ENCODE data around the gene ZFAND2B. TPM values are rescaled to one million over a fixed set of nuclear protein-coding genes. Genes with fewer than 3 reads are reported as not detected.

ZFAND2B gene
- polyA plus RNA-seq, 1 of the 3 experiments (the other 2 are of a cell fraction) = 39.9 TPM

GRCh38 chr2:219168526-219168925, 38.1 kb upstream of the ZFAND2B start:
- Histone ChIP-seq H3K9me3 (no peaks in the 10 kb centered on the region), H3K27me3 (ENCODE audit: insufficient read depth) (no peaks in the 10 kb centered on the region), H3K9me2 (no peaks in the 10 kb centered on the region), H3K9ac (no peak overlapping the region), H3K4me1 (ENCODE audit: control insufficient read depth in 1 of 2, insufficient read depth in 2 of 2, low read depth in 1 of 2, low read length in 1 of 2) (no peaks in the 10 kb centered on the region; a peak in 1 of 4 replicates), H3F3A (replicated peaks; ENCODE audit: insufficient read depth) (peaks cover 7% of the 10 kb centered on the region), H3K79me2 (ENCODE audit: insufficient read depth) (no peaks in the 10 kb centered on the region), H2AFZ (ENCODE audit: low read depth) (no peak overlapping the region), H3K4me2 (no peak overlapping the region), H3K36me3 (replicated peaks in 1 of 2; ENCODE audit: control insufficient read depth in 1 of 2, insufficient read depth in 2 of 2, low read length in 1 of 2) (peaks cover 0 to 19% of the 10 kb centered on the region in 2 experiments), H3K27ac (ENCODE audit: low read depth in 2 of 2, low read length in 1 of 2) (no peak overlapping the region), H4K20me1 (ENCODE audit: insufficient read depth) (no peaks in the 10 kb centered on the region), H3K4me3 (ENCODE audit: low read depth in 2 of 2, low read length in 1 of 2) (no peak overlapping the region)
- ChIA-PET CTCF (no interaction called here), POLR2A (no interaction called here)
- WGBS (ENCODE audit: low lambda C conversion rate) = 86% methylated on average over 1 of the region's 6 CpGs
- no peak for TF ChIP-seq FOSL2 (IDR thresholded peaks at IDR 0.05; ENCODE audit: borderline replicate concordance, low read depth)
- TF ChIP-seq TEAD4 (IDR thresholded peaks at IDR 0.05; ENCODE audit: borderline replicate concordance, insufficient read depth) = no peak
- TF ChIP-seq FOXM1 (IDR thresholded peaks at IDR 0.05; ENCODE audit: low read depth) = no peak
- no peak for TF ChIP-seq RFX5 (IDR thresholded peaks at IDR 0.05; ENCODE audit: low read length)
- no peak for TF ChIP-seq RCOR1 (IDR thresholded peaks at IDR 0.05; ENCODE audit: low read length)
- TF ChIP-seq MAX (IDR thresholded peaks at IDR 0.05; ENCODE audit: low read depth) = no peak
- no peak for TF ChIP-seq CHD2 (IDR thresholded peaks at IDR 0.05; ENCODE audit: low read length, partially characterized antibody)
- no peak for TF ChIP-seq GABPA (IDR thresholded peaks at IDR 0.05; ENCODE audit: low read depth)
- TF ChIP-seq YY1 (IDR thresholded peaks at IDR 0.05; ENCODE audit: low read depth) = no peak
- TF ChIP-seq USF2 (IDR thresholded peaks at IDR 0.05; ENCODE audit: borderline replicate concordance, low read depth, low read length) = no peak
- no peak for DNase-seq

- CTCF ChIA-PET = interaction anchor here (8.7 kb wide), 1 partner anchor 124 kb away, joined by 87 read pairs; no protein-coding TSS in a partner anchor
- Histone ChIP-seq H4K20me1 (ENCODE audit: insufficient read depth) (no peaks in the 10 kb centered on the region), H3K36me3 (replicated peaks in 1 of 2; ENCODE audit: control insufficient read depth in 1 of 2, insufficient read depth in 2 of 2, low read length in 1 of 2) (peaks cover 3 to 23% of the 10 kb centered on the region in 2 experiments), H3K4me3 (ENCODE audit: low read depth in 2 of 2, low read length in 1 of 2) (no peak overlapping the region), H3K27me3 (ENCODE audit: insufficient read depth) (no peaks in the 10 kb centered on the region), H3K9ac (no peak overlapping the region), H3K27ac (ENCODE audit: low read depth in 2 of 2, low read length in 1 of 2) (no peak overlapping the region), H3K79me2 (ENCODE audit: insufficient read depth) (no peaks in the 10 kb centered on the region), H2AFZ (ENCODE audit: low read depth) (no peak overlapping the region), H3K4me1 (ENCODE audit: control insufficient read depth in 1 of 2, insufficient read depth in 2 of 2, low read depth in 1 of 2, low read length in 1 of 2) (no peaks in the 10 kb centered on the region; a peak in 1 of 4 replicates), H3K9me3 (no peaks in the 10 kb centered on the region), H3K4me2 (no peak overlapping the region), H3K9me2 (no peaks in the 10 kb centered on the region), H3F3A (replicated peaks; ENCODE audit: insufficient read depth) (peaks cover 7% of the 10 kb centered on the region)
- POLR2A ChIA-PET = no interaction called here
- TF ChIP-seq MAX (IDR thresholded peaks at IDR 0.05; ENCODE audit: low read depth) = no peak
- no peak for TF ChIP-seq FOSL2 (IDR thresholded peaks at IDR 0.05; ENCODE audit: borderline replicate concordance, low read depth)
- TF ChIP-seq USF1 (IDR thresholded peaks at IDR 0.05; ENCODE audit: borderline replicate concordance, low read depth) = no peak
- DNase-seq = no peak
Observed at GRCh38 chr2:219168932-219169331, 37.6 kb upstream of the ZFAND2B start.

All from SK-N-SH (cell line).